CD4-positive, alpha-beta T cell treated with Interferon alpha-2 for 1 hour (primary cell): ENCODE data around the gene GAS6.

Source experiments
- DNase-seq, 2 donors: peaks; one replicate each; pipeline ENCODE4 v3.0.0-alpha.2; 2020 to 2022

Gene GAS6

DNA sequence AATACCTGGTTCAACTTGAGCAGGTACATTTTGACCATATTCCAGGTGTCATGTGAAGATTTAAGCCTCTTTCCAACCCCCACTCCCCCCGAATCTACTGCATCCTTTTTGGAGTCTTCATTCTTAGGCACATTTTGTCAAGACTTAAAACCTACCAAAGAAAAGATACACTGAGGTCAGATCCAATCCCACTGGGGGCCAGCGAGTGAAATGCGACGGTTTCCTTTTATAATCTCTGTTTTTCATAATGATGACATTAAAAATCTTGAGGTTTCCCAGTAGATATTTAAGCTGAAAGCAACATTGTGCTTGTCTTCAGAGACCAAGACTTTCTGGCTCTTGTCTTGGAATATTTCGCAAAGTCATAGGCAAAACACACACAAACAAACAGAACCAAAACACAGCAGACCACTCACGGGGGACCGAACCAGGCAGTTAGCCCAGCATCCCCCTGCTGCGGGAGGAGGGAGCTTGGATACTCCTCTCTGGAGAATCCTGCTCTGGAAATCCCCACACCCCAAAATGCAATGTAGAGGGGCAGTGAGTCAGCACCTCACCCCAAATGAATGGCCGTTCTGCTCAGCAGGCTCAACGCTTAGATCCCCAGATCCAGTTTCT, 506 bp upstream of the GAS6 start:
- DNase-seq: no peak

DNA sequence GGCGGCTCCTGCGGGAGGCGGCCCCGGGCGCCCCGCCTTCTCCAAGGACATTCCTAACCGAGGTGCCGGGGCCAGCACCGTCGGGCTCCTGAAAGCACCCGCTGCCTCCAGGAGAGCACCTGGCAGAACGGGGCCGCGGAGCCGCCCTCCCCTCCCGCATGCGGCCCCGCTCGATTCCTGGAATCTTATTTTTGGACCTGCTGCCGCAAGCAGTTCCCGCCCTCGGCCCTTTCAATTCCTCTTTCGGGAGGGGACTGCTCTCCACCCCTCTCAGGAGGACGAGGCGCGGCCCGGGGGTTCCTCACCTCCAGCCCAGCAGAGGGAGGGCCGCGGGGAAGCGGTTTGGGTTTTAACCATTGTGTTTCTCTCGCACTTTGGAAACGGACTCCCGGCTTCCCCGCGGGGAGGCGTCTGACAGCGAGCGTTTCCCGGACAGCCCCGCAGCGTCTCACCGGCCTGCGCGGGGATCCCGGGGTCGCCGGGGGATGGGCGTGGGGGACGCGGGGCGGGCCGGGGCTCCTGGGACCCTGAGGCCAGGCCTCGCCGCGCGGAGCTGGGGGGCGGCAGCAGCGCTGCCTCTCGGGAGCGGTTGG, 849 bp downstream of the GAS6 start:
- DNase-seq: peak; percentile 32 to 52

GRCh38 chr13:113862191-113862930, 1.5 kb downstream of the GAS6 start:
- no peak for DNase-seq

DNA sequence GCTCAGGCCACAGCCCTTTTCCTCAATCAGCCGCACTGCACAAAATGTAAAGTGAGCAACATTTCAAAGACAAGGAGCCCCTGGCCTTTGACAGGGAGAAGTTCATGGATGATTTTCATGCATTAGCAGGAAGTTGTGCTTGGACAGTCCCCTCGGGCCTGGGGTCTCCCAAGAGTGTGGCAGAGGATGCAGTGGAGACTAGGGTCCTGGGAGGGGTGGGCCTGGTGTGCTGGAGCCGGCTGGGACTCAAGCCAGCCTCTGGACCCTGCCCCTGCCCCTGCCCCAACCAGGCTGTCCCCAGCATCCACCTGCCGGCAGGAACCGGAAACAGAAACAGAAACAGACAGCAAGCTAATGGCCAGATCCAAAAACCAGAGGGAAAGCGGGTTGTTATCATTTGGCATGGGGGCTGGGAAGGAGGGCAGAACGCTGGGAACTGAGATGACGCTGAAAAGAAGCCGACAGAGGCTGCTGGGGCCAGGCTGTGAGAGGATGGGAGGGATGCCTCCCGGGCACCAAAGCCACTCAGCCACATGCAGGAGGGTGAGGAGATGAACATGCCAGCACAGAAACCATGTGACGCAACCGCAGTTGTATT, 2.3 kb downstream of the GAS6 start:
- no peak for DNase-seq

DNA sequence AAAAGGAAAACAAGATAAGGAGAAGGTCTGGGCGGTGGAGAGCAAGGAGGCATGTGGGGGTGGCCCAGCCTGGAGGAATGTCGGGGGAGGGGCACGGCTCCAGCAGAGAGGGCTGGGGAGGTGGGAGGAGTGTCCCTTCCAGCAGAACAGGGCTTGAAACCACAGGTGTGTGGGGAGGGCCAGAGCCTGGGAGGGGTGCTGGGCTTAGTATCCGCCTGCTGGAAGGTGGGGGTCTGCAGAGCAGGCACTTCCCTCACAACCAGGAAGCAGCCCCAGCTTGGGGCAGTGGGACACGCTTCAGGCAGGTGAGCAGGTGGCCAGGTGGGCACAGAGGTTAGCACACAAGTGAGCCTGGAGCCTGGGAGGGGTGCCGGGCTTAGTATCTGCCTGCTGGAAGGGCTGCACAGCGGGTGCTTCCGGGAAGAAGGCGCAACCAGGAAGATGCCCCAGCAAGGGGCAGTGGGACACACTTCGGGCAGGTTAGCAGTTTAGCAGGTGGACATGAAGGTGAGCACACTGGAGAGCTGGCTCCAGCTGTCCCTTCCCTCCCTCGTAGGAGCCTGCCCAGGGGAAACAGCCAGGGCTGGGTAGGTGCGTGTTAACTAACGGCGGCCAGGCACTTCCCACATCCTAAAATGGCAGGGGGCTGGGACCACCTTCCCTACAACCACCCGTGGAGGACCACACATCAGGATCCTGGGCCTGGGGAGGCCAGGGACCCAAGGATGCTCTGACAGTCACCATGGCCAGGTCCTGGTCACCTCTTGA, 3.0 kb downstream of the GAS6 start:
- no peak for DNase-seq

DNA sequence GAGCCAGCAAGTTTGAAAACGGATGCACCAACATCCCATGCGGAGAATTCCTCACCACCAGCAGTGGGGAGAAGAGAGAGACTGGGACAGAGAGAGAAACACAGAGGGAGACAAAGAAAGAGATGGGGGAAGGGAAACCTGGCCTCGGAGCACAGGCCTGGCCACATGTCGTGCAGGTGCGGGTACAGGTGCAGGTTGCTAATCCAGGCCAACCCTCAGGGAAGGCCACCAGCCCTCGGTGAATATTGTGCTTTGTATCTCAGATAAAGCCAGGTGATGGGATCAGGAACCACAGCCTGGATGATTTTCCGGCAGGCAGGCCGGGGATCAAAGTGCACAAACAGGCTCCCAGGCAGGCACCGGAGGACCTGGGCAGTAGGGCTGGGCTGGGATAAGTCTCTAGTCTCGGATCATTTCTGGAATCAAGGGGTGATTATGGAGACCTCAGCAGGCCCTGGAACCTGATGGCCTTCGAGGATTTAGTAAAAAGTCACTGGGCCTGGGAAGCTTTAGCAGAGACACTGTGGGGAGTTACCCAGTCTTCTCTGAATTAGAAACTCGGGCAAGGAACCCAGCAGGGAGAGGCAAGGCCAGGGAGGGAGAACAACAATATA, 3.7 kb downstream of the GAS6 start:
- no peak for DNase-seq

- DNase-seq: no peak
Observed at GRCh38 chr13:113859311-113860050, 4.4 kb downstream of the GAS6 start.

DNA sequence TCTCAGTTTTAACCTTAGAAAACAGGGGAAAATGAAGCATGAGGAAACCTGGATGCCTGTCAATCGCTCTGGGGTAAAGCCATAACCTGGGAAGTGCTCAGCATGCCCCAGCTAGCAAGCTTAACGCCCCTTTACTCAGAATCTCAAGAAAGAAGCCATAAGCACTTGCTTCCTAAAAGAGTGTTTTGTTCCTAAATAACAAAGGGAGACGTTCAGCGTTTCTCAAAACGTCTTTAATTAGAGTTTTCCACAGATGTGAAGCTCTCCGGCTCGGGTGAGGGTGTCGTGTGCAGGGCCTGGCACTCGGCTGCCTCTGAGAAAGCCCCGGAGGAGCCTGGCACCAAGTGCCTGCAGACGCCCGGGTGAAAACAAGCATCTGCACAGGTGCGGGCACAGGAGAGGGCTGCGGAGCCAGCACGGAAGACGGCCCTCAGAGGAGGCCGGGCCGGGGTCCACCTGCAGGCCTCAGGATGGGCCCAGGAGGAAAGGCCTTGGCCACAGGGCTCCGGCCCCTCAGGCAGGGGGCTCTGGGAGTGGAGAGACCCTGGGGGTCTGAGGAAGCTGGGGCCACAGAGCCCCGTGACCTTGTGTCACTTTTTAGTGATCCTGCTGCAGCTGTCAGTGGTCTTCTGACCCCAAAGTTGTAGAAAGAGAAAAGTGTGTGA, 6.2 kb downstream of the GAS6 start:
- DNase-seq: no peak

GRCh38 chr13:113856716-113857065, 7.2 kb downstream of the GAS6 start:
- DNase-seq: no peak

DNA sequence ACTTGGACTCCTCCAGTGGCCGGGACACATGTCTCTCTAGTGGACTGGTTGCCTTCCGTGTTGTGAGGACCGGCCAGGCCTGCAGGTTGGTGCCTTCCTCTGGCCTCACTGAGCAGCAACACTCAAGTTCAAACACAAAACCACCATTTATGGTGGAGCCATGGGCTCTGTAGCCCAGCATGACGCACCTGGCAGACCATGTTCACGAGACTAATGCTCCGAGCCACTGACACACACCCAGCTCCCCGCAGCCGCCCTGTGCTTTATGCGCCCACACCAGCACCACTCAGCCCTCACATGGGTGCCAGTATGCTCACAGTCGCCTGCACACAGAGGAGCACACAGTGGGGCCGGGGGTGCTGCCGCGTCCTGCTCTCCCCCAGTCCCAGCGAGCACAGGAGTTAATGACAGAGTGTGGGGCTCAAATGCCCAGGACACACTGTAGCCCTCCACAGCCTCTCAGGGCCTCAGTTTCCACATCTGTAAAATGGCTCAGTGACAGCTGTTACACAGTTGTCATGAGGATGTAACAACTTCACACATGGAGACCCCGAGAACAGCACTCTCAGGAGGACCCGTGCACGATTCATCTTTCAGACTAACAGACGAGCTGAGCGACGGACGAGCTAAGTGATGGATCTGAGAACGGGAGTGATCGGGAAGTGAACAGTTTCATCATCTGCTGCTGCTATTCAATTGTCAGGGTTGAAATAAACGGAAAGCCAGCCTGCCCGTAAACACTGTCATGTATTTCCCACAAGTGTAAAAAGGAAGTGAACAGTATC, 7.8 kb downstream of the GAS6 start:
- DNase-seq: no peak

DNA sequence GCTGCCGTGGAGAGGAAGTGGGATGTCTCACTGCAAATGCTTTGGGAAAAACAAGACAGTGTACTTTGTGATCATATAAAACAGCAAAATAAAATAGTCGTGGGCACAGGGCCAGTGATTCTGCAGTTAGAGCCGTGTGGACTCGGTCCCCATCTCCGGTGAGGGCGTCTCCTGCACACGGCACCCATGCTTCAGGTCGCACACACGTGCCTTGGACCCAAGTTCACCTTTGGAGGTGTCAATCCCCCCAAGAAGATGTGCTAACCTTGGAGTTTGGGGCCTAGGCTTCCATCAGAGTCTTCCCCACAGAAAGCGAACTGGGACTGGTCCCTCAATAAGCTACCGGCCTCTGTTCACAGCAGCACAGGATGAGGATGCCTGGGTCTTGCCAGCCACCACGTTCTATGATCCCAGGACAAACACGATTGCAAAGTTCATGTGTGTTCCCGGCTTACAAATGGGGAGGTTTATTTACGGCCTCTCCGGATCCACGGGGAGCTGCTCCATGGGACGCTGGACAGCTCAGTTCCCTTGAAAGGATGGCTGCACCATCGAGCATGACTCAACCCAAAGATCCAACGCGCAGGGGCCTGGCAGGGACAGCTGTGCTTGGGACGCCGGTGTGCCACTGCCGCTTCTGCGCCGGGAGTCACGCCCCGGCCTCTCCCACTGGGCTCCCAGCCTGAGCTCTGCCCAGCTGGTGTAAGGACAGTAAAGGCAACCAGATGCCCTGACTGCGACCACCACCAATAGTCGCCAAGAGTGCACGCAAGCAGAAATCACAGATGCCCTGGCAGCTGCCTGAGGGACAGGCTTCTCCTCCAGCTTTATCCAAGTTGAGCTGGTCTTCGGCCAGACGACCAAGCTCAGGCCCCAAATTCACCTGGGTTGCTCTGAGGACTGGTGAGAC, 8.6 kb downstream of the GAS6 start:
- no peak for DNase-seq

DNA sequence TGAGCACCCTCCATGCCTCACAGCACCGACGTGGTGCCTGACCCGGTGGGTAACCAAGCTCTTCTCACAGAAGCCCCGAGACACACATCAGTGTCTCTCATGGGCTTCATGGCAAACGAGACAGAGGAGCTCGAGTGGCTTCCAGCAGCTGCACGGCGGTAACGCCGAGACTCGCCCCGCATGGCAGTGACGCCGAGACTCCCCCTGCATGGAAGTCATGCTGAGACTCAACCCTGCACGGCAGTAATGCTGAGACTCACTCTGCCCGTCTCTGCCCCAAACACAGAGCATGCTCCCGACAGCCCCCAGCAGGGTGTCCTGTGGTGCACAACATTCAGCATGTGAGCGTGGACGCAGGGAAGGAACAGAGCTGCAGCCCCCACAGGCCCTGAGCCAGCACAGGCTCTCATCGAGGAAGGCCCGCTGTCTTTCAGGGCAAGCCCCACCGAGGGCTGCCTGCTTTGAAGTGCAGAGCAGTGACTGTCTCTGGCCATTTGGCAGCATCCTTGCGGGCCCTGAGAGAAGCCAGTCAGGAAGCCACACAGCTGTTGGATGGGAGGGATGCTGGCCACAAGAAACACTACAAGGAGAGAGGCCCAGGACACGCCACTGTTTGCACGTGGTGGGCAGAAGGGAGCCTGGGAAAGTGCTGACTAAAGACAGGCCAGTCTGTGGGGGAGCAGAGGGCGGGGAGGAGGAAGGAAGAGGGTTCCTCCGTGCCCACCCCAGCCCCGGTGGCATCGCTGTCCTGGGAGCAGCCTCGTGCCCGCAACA, 9.5 kb downstream of the GAS6 start:
- DNase-seq: no peak

- DNase-seq: no peak
Observed at GRCh38 chr13:113853518-113854237, 10.2 kb downstream of the GAS6 start.

GRCh38 chr13:113852536-113853517, 11.0 kb downstream of the GAS6 start:
- DNase-seq: no peak

- DNase-seq: no peak
Observed at GRCh38 chr13:113851826-113852535, 11.9 kb downstream of the GAS6 start.

GRCh38 chr13:113851480-113851803, 12.4 kb downstream of the GAS6 start:
- no peak for DNase-seq
